ENCODE measurements around the gene PIM3.

Gene PIM3

GRCh38 chr22:49929994-49930575, 30.5 kb upstream of the PIM3 start:
- no peak for TF ChIP-seq CTCF (IDR thresholded peaks at IDR 0.05)

GRCh38 chr22:49930596-49931412, 29.8 kb upstream of the PIM3 start:
- peak; percentile 70 for TF ChIP-seq CTCF (IDR thresholded peaks at IDR 0.05)

- TF ChIP-seq CTCF (IDR thresholded peaks at IDR 0.05) = no peak
Observed at GRCh38 chr22:49933236-49934159, 27.1 kb upstream of the PIM3 start.

GRCh38 chr22:49934160-49934890, 26.2 kb upstream of the PIM3 start:
- TF ChIP-seq CTCF (IDR thresholded peaks at IDR 0.05) = no peak

- no peak for TF ChIP-seq CTCF (IDR thresholded peaks at IDR 0.05)
Observed at GRCh38 chr22:49934891-49935557, 25.5 kb upstream of the PIM3 start.

- no peak for TF ChIP-seq CTCF (IDR thresholded peaks at IDR 0.05)
Observed at GRCh38 chr22:49935561-49935960, 25.0 kb upstream of the PIM3 start.

Data from LNCAP (cell line).